ENCODE results near the gene GEMIN7.

DNA sequence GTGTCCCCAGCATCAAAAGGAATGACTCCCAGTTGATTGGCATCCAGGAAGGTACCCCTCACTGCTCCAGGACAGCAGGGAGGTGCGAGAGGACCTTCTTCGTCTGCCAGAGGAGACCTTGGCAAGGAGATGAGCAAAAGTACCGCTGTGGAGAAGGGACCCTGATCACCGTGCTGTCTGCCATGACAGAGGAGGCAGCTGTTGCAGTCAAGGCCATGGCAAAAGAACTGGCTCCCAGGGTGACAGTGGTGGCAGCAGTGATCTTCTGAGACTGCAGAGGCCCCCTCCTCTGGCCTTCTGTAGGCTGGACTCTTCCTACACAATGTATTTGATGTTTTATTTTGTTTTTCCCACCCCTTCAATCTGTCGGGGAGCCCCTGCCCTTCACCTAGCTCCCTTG, 49.7 kb downstream of the GEMIN7 start:
- TF ChIP-seq, protein P1, sequence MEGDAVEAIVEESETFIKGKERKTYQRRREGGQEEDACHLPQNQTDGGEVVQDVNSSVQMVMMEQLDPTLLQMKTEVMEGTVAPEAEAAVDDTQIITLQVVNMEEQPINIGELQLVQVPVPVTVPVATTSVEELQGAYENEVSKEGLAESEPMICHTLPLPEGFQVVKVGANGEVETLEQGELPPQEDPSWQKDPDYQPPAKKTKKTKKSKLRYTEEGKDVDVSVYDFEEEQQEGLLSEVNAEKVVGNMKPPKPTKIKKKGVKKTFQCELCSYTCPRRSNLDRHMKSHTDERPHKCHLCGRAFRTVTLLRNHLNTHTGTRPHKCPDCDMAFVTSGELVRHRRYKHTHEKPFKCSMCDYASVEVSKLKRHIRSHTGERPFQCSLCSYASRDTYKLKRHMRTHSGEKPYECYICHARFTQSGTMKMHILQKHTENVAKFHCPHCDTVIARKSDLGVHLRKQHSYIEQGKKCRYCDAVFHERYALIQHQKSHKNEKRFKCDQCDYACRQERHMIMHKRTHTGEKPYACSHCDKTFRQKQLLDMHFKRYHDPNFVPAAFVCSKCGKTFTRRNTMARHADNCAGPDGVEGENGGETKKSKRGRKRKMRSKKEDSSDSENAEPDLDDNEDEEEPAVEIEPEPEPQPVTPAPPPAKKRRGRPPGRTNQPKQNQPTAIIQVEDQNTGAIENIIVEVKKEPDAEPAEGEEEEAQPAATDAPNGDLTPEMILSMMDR (IDR thresholded peaks at IDR 0.05), result no peak
- TF ChIP-seq POLR2A (IDR thresholded peaks at IDR 0.05), result no peak
